IMR-90 (cell line): ENCODE results near the gene TSPEAR. TPM values are rescaled to one million over a fixed set of nuclear protein-coding genes. Genes with fewer than 3 reads are reported as not detected.

ENCODE experiments used
- ATAC-seq: fragments of 200-7000 bp; cut with Tn5 transposase; 2 replicates; pipeline ENCODE4 v1.9.1; 2020; ENCODE audit warnings: low read depth, mild to moderate bottlenecking, moderate library complexity
- BruUV-seq: library from RNA; stranded (reverse); fragments of 400-500 nt; replicated peaks from 2 replicates; lab custom pipeline; 2021; lab: Mats Ljungman, UMichigan
- CTCF ChIA-PET: fragments of 300-600 bp; formaldehyde crosslinking; extraction: SDS; loops from one replicate; lab custom pipeline; 2021; ENCODE audit warnings: antibody characterized with exemption; lab: Yijun Ruan, JAX
- POLR2A ChIA-PET: fragments of 300-600 bp; sonication (Branson Sonifier 250); formaldehyde crosslinking; loops from one replicate; lab custom pipeline; 2022; ENCODE audit warnings: antibody characterized with exemption; ENCODE audit not compliant: unreplicated experiment; lab: Charles Lee
- DNase-seq: peaks from one replicate; pipeline ENCODE4 v3.0.0; 2013
- H2AFZ ChIP-seq: replicated peaks from 2 replicates; pipeline ENCODE3; 2013; ENCODE audit warnings: low read length, mild to moderate bottlenecking; ENCODE audit not compliant: poor library complexity
- H2AK5ac ChIP-seq: 2 replicates; pipeline ENCODE4 v1.6.1; 2013; ENCODE audit warnings: low read depth, low read length, inconsistent platforms
- H2AK9ac ChIP-seq: replicated peaks from 2 replicates; pipeline ENCODE3; 2013; ENCODE audit warnings: mild to moderate bottlenecking, low read depth, low read length, moderate library complexity; ENCODE audit not compliant: poor library complexity
- H2BK120ac ChIP-seq: 2 replicates; pipeline ENCODE4 v1.6.1; 2013; ENCODE audit warnings: low read depth, low read length, inconsistent platforms
- H2BK15ac ChIP-seq: 3 replicates; pipeline ENCODE4 v1.6.1; 2013; ENCODE audit warnings: low read depth, low read length, inconsistent platforms
- H2BK20ac ChIP-seq: 2 replicates; pipeline ENCODE4 v1.6.1; 2013; ENCODE audit warnings: low read depth, mild to moderate bottlenecking, inconsistent platforms, low read length, moderate library complexity
- H2BK5ac ChIP-seq: 2 replicates; pipeline ENCODE4 v1.6.1; 2013; ENCODE audit warnings: mild to moderate bottlenecking, low read depth, low read length, inconsistent platforms; ENCODE audit not compliant: poor library complexity, severe bottlenecking
- H3K14ac ChIP-seq: replicated peaks from 2 replicates; pipeline ENCODE4 v1.6.1; 2013; ENCODE audit warnings: low read depth, low read length, inconsistent platforms
- H3K18ac ChIP-seq: 2 replicates; pipeline ENCODE4 v1.6.1; 2013; ENCODE audit warnings: low read depth, low read length, control low read depth
- H3K23ac ChIP-seq: 2 replicates; pipeline ENCODE4 v1.6.1; 2013; ENCODE audit warnings: low read depth, low read length, inconsistent platforms
- H3K27ac ChIP-seq: 2 replicates; pipeline ENCODE4 v1.5.1; 2013; ENCODE audit warnings: mild to moderate bottlenecking, control low read depth, low read length; ENCODE audit not compliant: insufficient read depth
- H3K27me3 ChIP-seq: 2 replicates; pipeline ENCODE4 v1.6.1; 2013; ENCODE audit warnings: low read length; ENCODE audit not compliant: control insufficient read depth, insufficient read depth
- H3K36me3 ChIP-seq: 2 replicates; pipeline ENCODE4 v1.6.1; 2013; ENCODE audit warnings: low read length, mixed read lengths; ENCODE audit not compliant: control insufficient read depth, insufficient read depth
- H3K4ac ChIP-seq: 2 replicates; pipeline ENCODE4 v1.6.1; 2013; ENCODE audit warnings: low read depth, low read length, inconsistent platforms
- H3K4me1 ChIP-seq: 2 replicates; pipeline ENCODE4 v1.6.1; 2013; ENCODE audit warnings: low read length, mixed read lengths; ENCODE audit not compliant: control insufficient read depth, insufficient read depth
- H3K4me2 ChIP-seq: 2 replicates; pipeline ENCODE4 v1.6.1; 2013; ENCODE audit warnings: low read depth, mild to moderate bottlenecking, control low read depth, low read length, moderate library complexity
- H3K4me3 ChIP-seq: 2 replicates; pipeline ENCODE4 v1.5.1; 2013; ENCODE audit warnings: low read depth, mild to moderate bottlenecking, control low read depth, low read length, moderate library complexity; ENCODE audit not compliant: insufficient read depth
- H3K56ac ChIP-seq: 2 replicates; pipeline ENCODE4 v1.6.1; 2013; ENCODE audit warnings: low read length, inconsistent platforms; ENCODE audit not compliant: insufficient read depth; ENCODE audit errors: extremely low read depth
- H3K79me1 ChIP-seq, 2 experiments: 2 replicates each; pipeline ENCODE4 v1.6.1; 2013; ENCODE audit warnings: low read length in 2 of 2, inconsistent platforms in 1 of 2, low read depth in 1 of 2
- H3K9ac ChIP-seq: 2 replicates; pipeline ENCODE4 v1.6.1; 2013; ENCODE audit warnings: low read depth, low read length, control low read depth
- H3K9me1 ChIP-seq: 2 replicates; pipeline ENCODE4 v1.6.1; 2013; ENCODE audit warnings: low read length, inconsistent platforms; ENCODE audit not compliant: insufficient read depth
- H3K9me3 ChIP-seq: 2 replicates; pipeline ENCODE4 v1.6.1; 2013; ENCODE audit warnings: low read length; ENCODE audit not compliant: control insufficient read depth, insufficient read depth
- H4K20me1 ChIP-seq: 2 replicates; pipeline ENCODE4 v1.6.1; 2013; ENCODE audit warnings: low read length, inconsistent platforms; ENCODE audit not compliant: insufficient read depth
- H4K5ac ChIP-seq: 2 replicates; pipeline ENCODE4 v1.6.1; 2013; ENCODE audit warnings: mild to moderate bottlenecking, low read depth, low read length, control low read depth
- H4K8ac ChIP-seq, 2 experiments: 2 replicates each; pipeline ENCODE4 v1.6.1; 2013; ENCODE audit warnings: low read depth in 2 of 2, low read length in 2 of 2, control low read depth in 1 of 2, inconsistent platforms in 1 of 2
- H4K91ac ChIP-seq: 2 replicates; pipeline ENCODE4 v1.6.1; 2013; ENCODE audit warnings: low read depth, low read length, inconsistent platforms; ENCODE audit not compliant: insufficient read depth
- BHLHE40 ChIP-seq: fragments of 150-350 bp; IDR thresholded peaks from 2 replicates; pipeline ENCODE4 v1.6.1; 2016; ENCODE audit warnings: mild to moderate bottlenecking, low read depth, low read length
- CEBPB ChIP-seq: IDR thresholded peaks from 2 replicates; pipeline ENCODE4 v1.6.1; 2012; ENCODE audit warnings: low read depth, low read length, improper control_type of control experiment
- CTCF ChIP-seq: conservative IDR thresholded peaks from 2 replicates; pipeline ENCODE4 v1.5.1; 2012; ENCODE audit warnings: mild to moderate bottlenecking, low read depth, low read length, improper control_type of control experiment
- ELK1 ChIP-seq: fragments of 150-350 bp; IDR thresholded peaks from 2 replicates; pipeline ENCODE4 v1.6.1; 2016; ENCODE audit warnings: low read depth, mild to moderate bottlenecking, low read length, moderate library complexity, borderline replicate concordance
- MAFK ChIP-seq: IDR thresholded peaks from 2 replicates; pipeline ENCODE4 v1.6.1; 2012; ENCODE audit warnings: low read depth, low read length, improper control_type of control experiment
- MAZ ChIP-seq: IDR thresholded peaks from 2 replicates; pipeline ENCODE4 v1.6.1; 2012; ENCODE audit warnings: low read depth, mild to moderate bottlenecking, low read length, improper control_type of control experiment, moderate library complexity, borderline replicate concordance
- NFE2L2 ChIP-seq: fragments of 150-350 bp; IDR thresholded peaks from 2 replicates; pipeline ENCODE4 v1.6.1; 2016; ENCODE audit warnings: low read depth, mild to moderate bottlenecking, low read length
- POLR2A ChIP-seq: IDR thresholded peaks from 2 replicates; pipeline ENCODE4 v1.6.1; 2012; ENCODE audit warnings: mild to moderate bottlenecking, low read depth, low read length
- RAD21 ChIP-seq: IDR thresholded peaks from 2 replicates; pipeline ENCODE4 v1.6.1; 2012; ENCODE audit warnings: low read length, improper control_type of control experiment
- RCOR1 ChIP-seq: IDR thresholded peaks from 2 replicates; pipeline ENCODE4 v1.6.1; 2012; ENCODE audit warnings: mild to moderate bottlenecking, low read length, improper control_type of control experiment; ENCODE audit not compliant: insufficient replicate concordance
- RFX5 ChIP-seq: IDR thresholded peaks from 2 replicates; pipeline ENCODE4 v1.8.0; 2012; ENCODE audit warnings: low read depth, mild to moderate bottlenecking, low read length, moderate library complexity
- SMC3 ChIP-seq: fragments of 150-350 bp; IDR thresholded peaks from 2 replicates; pipeline ENCODE4 v1.6.1; 2016; ENCODE audit warnings: low read depth, mild to moderate bottlenecking, antibody characterized with exemption, low read length, moderate library complexity
- USF2 ChIP-seq: fragments of 150-350 bp; IDR thresholded peaks from 2 replicates; pipeline ENCODE4 v1.6.1; 2017; ENCODE audit warnings: mild to moderate bottlenecking, antibody characterized with exemption, low read length, low read depth
- WGBS, 2 experiments: methylation state at CpG; one replicate each; pipeline versions ENCODE4 v1.1.5 to v1.1.7; 2013; ENCODE audit warnings: missing lambda C conversion rate in 2 of 2; ENCODE audit not compliant: insufficient read length in 1 of 2; ENCODE audit errors: extremely low coverage in 2 of 2; 5-methylcytosine and 5-hydroxymethylcytosine counted together
- dilution Hi-C: fragments of 300-500 bp; cut with HindIII; formaldehyde crosslinking; loops from one replicate; pipeline ENCODE4 v1.14.3; 2018; ENCODE audit warnings: low sequenced_read_pairs; ENCODE audit not compliant: unreplicated experiment
- in situ Hi-C: fragments of 300-500 bp; cut with MboI; formaldehyde crosslinking; loops from 3 replicates; pipeline ENCODE4 v1.14.3; 2019; ENCODE audit warnings: low sequenced_read_pairs, inconsistent platforms, mixed read lengths
- intact Hi-C: fragments of 100-400 bp; cut with micrococcal nuclease; formaldehyde crosslinking; loops from 2 replicates; pipeline ENCODE4 v1.10.0; 2022
- polyA plus RNA-seq, 3 experiments: library from polyadenylated mRNA; depleted of rRNA; stranded (reverse); fragments of >200 nt; gene quantifications; 2 replicates each; pipeline ENCODE4 v1.2.3, GENCODE V29; 2012; ENCODE audit warnings: low replicate concordance in 1 of 3
- total RNA-seq: library from RNA; depleted of rRNA; stranded (reverse); fragments of >200 nt; gene quantifications from 2 replicates; pipeline ENCODE4 v1.2.3, GENCODE V29; 2012

The TSPEAR gene
- total and polyA plus RNA-seq, 2 of the 4 experiments (the other 2 are of a cell fraction), result not detected

GRCh38 chr21:44644878-44645277, 66.5 kb downstream of the TSPEAR start:
- H2AFZ ChIP-seq, result no peak overlapping the region
- H3K27ac ChIP-seq, result no peak overlapping the region
- dilution Hi-C loops, result no loop called here
- no peak overlapping the region for H2AK9ac ChIP-seq
- POLR2A ChIA-PET, result no interaction called here
- no peak overlapping the region for H3K4ac ChIP-seq
- H4K8ac ChIP-seq, result no peak overlapping the region
- no peak overlapping the region for H3K56ac ChIP-seq
- H2BK20ac ChIP-seq, result no peak overlapping the region
- in situ Hi-C loops, result no loop called here
- H3K4me2 ChIP-seq, result no peak overlapping the region
- H3K9ac ChIP-seq, result no peak overlapping the region
- DNase-seq, result no peak
- no peaks in the 10 kb centered on the region for H3K79me1 ChIP-seq
- H2AK5ac ChIP-seq, result no peak overlapping the region
- no peak overlapping the region for H2BK120ac ChIP-seq
- no TSS peak for BruUV-seq
- no peak for TF ChIP-seq RFX5
- no peak for TF ChIP-seq MAFK
- TF ChIP-seq CEBPB, result no peak
- TF ChIP-seq RAD21, result no peak
- no peak for TF ChIP-seq MAZ
- no peak for TF ChIP-seq NFE2L2
- no peak for TF ChIP-seq SMC3
- TF ChIP-seq CTCF, result no peak
- no peak for TF ChIP-seq BHLHE40
- TF ChIP-seq RCOR1, result no peak
- TF ChIP-seq ELK1, result no peak
- TF ChIP-seq POLR2A, result no peak
- no peak for TF ChIP-seq USF2
- H4K20me1 ChIP-seq, result no peaks in the 10 kb centered on the region
- no peaks in the 10 kb centered on the region for H3K36me3 ChIP-seq
- H3K27me3 ChIP-seq, result no peaks in the 10 kb centered on the region; the same call in 1 of the 2 replicates
- H3K14ac ChIP-seq, result no peak overlapping the region
- CTCF ChIA-PET, result no interaction called here
- no peak overlapping the region for H3K4me3 ChIP-seq
- no peak overlapping the region for H2BK15ac ChIP-seq
- peaks cover 10% of the 10 kb centered on the region for H3K9me3 ChIP-seq
- WGBS, 2 experiments, result no CpG with 5 or more reads among the region's 2 CpGs
- H3K9me1 ChIP-seq, result no peaks in the 10 kb centered on the region
- no peak overlapping the region for H3K18ac ChIP-seq
- H3K4me1 ChIP-seq, result no peaks in the 10 kb centered on the region
- no peak overlapping the region for H4K5ac ChIP-seq
- H2BK5ac ChIP-seq, result no peak overlapping the region
- no peak overlapping the region for H4K91ac ChIP-seq
- H3K23ac ChIP-seq, result no peak overlapping the region
- intact Hi-C loops, result no loop called here
- no peak for ATAC-seq
